Thyroid gland (tissue), 4 donors: Measurements from ENCODE around the gene TRIM67.

Experiments
- POLR2A ChIP-seq, 2 donors: fragments of 450-650 bp; IDR thresholded peaks; one replicate each; pipeline ENCODE4 v1.6.1; 2017; ENCODE audit warnings: antibody characterized with exemption in 2 of 2, mild to moderate bottlenecking in 2 of 2, moderate library complexity in 1 of 2
- TF ChIP-seq, protein P1 (sequence below), 6 experiments: fragments of 200-600 bp in 3 of 6; fragments of 450-650 bp in 3 of 6; sonication (generic) in 3 of 6; IDR thresholded peaks; one replicate each; pipeline ENCODE4 v1.5.1; 2016 to 2019; ENCODE audit warnings: antibody characterized with exemption in 6 of 6, mild to moderate bottlenecking in 2 of 6, inconsistent platforms in 1 of 6, moderate library complexity in 1 of 6

DNA sequence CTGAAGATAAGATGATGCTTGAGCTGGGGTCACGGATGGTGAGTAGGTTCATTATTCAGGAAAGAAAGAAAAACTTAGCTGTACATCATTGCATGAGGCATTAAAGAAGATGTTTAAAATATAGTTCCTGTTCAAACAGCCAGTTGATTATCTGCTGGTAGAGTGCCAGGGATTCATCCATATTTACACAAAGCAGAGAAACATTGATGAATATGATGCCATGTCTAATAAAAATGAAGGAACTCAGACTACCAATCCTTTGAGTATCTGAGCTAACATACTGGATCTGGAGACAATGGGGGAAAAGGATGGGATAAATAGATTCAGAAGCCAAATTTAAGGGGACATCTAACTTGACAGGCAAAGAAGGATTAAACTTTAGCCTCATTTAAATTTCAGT, 14.6 kb downstream of the TRIM67 start:
- TF ChIP-seq, protein P1, sequence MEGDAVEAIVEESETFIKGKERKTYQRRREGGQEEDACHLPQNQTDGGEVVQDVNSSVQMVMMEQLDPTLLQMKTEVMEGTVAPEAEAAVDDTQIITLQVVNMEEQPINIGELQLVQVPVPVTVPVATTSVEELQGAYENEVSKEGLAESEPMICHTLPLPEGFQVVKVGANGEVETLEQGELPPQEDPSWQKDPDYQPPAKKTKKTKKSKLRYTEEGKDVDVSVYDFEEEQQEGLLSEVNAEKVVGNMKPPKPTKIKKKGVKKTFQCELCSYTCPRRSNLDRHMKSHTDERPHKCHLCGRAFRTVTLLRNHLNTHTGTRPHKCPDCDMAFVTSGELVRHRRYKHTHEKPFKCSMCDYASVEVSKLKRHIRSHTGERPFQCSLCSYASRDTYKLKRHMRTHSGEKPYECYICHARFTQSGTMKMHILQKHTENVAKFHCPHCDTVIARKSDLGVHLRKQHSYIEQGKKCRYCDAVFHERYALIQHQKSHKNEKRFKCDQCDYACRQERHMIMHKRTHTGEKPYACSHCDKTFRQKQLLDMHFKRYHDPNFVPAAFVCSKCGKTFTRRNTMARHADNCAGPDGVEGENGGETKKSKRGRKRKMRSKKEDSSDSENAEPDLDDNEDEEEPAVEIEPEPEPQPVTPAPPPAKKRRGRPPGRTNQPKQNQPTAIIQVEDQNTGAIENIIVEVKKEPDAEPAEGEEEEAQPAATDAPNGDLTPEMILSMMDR (IDR thresholded peaks at IDR 0.05), result no peak
- TF ChIP-seq POLR2A (IDR thresholded peaks at IDR 0.05), result no peak
